ENCODE data around the gene LRCOL1.

LRCOL1 gene

GRCh38 chr12:132614029-132614428 is 3.6 kb upstream of the LRCOL1 start:
- H3K9me3 ChIP-seq: peaks cover 42% of the 10 kb centered on the region
- H3K27ac ChIP-seq: no peak overlapping the region
- H4K20me1 ChIP-seq: no peaks in the 10 kb centered on the region
- peaks cover 30% of the 10 kb centered on the region for H3K4me1 ChIP-seq
- H3K4me2 ChIP-seq: no peak overlapping the region
- no peak overlapping the region for H3K4me3 ChIP-seq
- peaks cover 61% of the 10 kb centered on the region for H3K27me3 ChIP-seq
- H3K36me3 ChIP-seq: no peaks in the 10 kb centered on the region
- H3K9ac ChIP-seq: no peak overlapping the region
- TF ChIP-seq Cebpa-rat (IDR thresholded peaks at IDR 0.05): no peak

- Histone ChIP-seq H4K20me1 (no peaks in the 10 kb centered on the region), H3K9me3 (peaks cover 20% of the 10 kb centered on the region), H3K27ac (no peak overlapping the region), H3K4me1 (peaks cover 40% of the 10 kb centered on the region), H3K4me3 (no peak overlapping the region), H3K36me3 (no peaks in the 10 kb centered on the region), H3K27me3 (peaks cover 48% of the 10 kb centered on the region), H3K9ac (no peak overlapping the region), H3K4me2 (no peak overlapping the region)
- no peak for TF ChIP-seq Cebpa-rat (IDR thresholded peaks at IDR 0.05)
These were observed 1.2 kb upstream of the LRCOL1 start for GRCh38 chr12:132611620-132612019.

- peaks cover 40% of the 10 kb centered on the region for H3K4me1 ChIP-seq
- H4K20me1 ChIP-seq: no peaks in the 10 kb centered on the region
- H3K9me3 ChIP-seq: peaks cover 14% of the 10 kb centered on the region
- H3K4me3 ChIP-seq: peak overlapping the region; percentile 56
- H3K27me3 ChIP-seq: peaks cover 48% of the 10 kb centered on the region
- peak overlapping the region; percentile 91 for H3K4me2 ChIP-seq
- no peaks in the 10 kb centered on the region for H3K36me3 ChIP-seq
- H3K9ac ChIP-seq: no peak overlapping the region
- no peak for TF ChIP-seq Cebpa-rat (IDR thresholded peaks at IDR 0.05)
- H3K27ac ChIP-seq: no peak overlapping the region
These were observed 652 bp upstream of the LRCOL1 start for GRCh38 chr12:132610866-132611602.

GRCh38 chr12:132608231-132609171 is 1.9 kb downstream of the LRCOL1 start:
- H3K9ac ChIP-seq: no peak overlapping the region
- H3K4me2 ChIP-seq: peak overlapping the region; percentile 27; the same call in 1 of the 2 replicates
- H3K4me3 ChIP-seq: no peak overlapping the region
- peaks cover 36% of the 10 kb centered on the region for H3K4me1 ChIP-seq
- H3K36me3 ChIP-seq: no peaks in the 10 kb centered on the region
- H3K27ac ChIP-seq: no peak overlapping the region
- peaks cover 67% of the 10 kb centered on the region for H3K27me3 ChIP-seq
- H3K9me3 ChIP-seq: peaks cover 8% of the 10 kb centered on the region; the same call in 1 of the 2 replicates
- no peaks in the 10 kb centered on the region for H4K20me1 ChIP-seq
- no peak for TF ChIP-seq Cebpa-rat (IDR thresholded peaks at IDR 0.05)

GRCh38 chr12:132606927-132607326 is 3.5 kb downstream of the LRCOL1 start:
- Histone ChIP-seq H3K36me3 (no peaks in the 10 kb centered on the region), H3K4me3 (no peak overlapping the region), H4K20me1 (no peaks in the 10 kb centered on the region), H3K9me3 (peaks cover 7% of the 10 kb centered on the region; the same call in 1 of the 2 replicates), H3K4me2 (no peak overlapping the region), H3K27me3 (peaks cover 82% of the 10 kb centered on the region), H3K4me1 (peaks cover 30% of the 10 kb centered on the region), H3K9ac (no peak overlapping the region), H3K27ac (no peak overlapping the region)
- no peak for TF ChIP-seq Cebpa-rat (IDR thresholded peaks at IDR 0.05)

GRCh38 chr12:132606466-132606865 is 3.9 kb downstream of the LRCOL1 start:
- peaks cover 79% of the 10 kb centered on the region for H3K27me3 ChIP-seq
- H3K9ac ChIP-seq: no peak overlapping the region
- peaks cover 32% of the 10 kb centered on the region for H3K4me1 ChIP-seq
- TF ChIP-seq Cebpa-rat (IDR thresholded peaks at IDR 0.05): no peak
- H4K20me1 ChIP-seq: no peaks in the 10 kb centered on the region
- no peak overlapping the region for H3K27ac ChIP-seq
- no peak overlapping the region for H3K4me2 ChIP-seq
- no peaks in the 10 kb centered on the region for H3K36me3 ChIP-seq
- peaks cover 3% of the 10 kb centered on the region; the same call in 1 of the 2 replicates for H3K9me3 ChIP-seq
- no peak overlapping the region for H3K4me3 ChIP-seq

GRCh38 chr12:132605892-132606291 is 4.5 kb downstream of the LRCOL1 start:
- H3K36me3 ChIP-seq: no peaks in the 10 kb centered on the region
- H3K27ac ChIP-seq: no peak overlapping the region
- H3K4me2 ChIP-seq: no peak overlapping the region
- no peak overlapping the region for H3K9ac ChIP-seq
- H3K9me3 ChIP-seq: no peaks in the 10 kb centered on the region
- no peak overlapping the region for H3K4me3 ChIP-seq
- H4K20me1 ChIP-seq: no peaks in the 10 kb centered on the region
- TF ChIP-seq Cebpa-rat (IDR thresholded peaks at IDR 0.05): no peak
- H3K4me1 ChIP-seq: peaks cover 36% of the 10 kb centered on the region
- peaks cover 75% of the 10 kb centered on the region for H3K27me3 ChIP-seq

- Histone ChIP-seq H3K27me3 (peaks cover 65% of the 10 kb centered on the region), H3K9me3 (no peaks in the 10 kb centered on the region), H3K27ac (no peak overlapping the region), H3K36me3 (no peaks in the 10 kb centered on the region), H3K4me2 (no peak overlapping the region), H3K4me1 (peaks cover 36% of the 10 kb centered on the region), H4K20me1 (no peaks in the 10 kb centered on the region), H3K4me3 (no peak overlapping the region), H3K9ac (no peak overlapping the region)
- no peak for TF ChIP-seq Cebpa-rat (IDR thresholded peaks at IDR 0.05)
These were observed 5.5 kb downstream of the LRCOL1 start for GRCh38 chr12:132604668-132605441.

- H3K36me3 ChIP-seq: no peaks in the 10 kb centered on the region
- no peak overlapping the region for H3K4me3 ChIP-seq
- no peak overlapping the region for H3K4me2 ChIP-seq
- H3K9me3 ChIP-seq: no peaks in the 10 kb centered on the region
- peaks cover 58% of the 10 kb centered on the region for H3K27me3 ChIP-seq
- TF ChIP-seq Cebpa-rat (IDR thresholded peaks at IDR 0.05): no peak
- H4K20me1 ChIP-seq: no peaks in the 10 kb centered on the region
- no peak overlapping the region for H3K9ac ChIP-seq
- no peak overlapping the region for H3K27ac ChIP-seq
- peaks cover 36% of the 10 kb centered on the region for H3K4me1 ChIP-seq
These were observed 6.2 kb downstream of the LRCOL1 start for GRCh38 chr12:132604151-132604618.
